ENCODE data around the gene CDC6.
"Not testable (repeated sequence)": the region's sequence is repeated elsewhere in the genome, so short reads cannot be mapped to it uniquely, and the experiment has no call there.

CDC6 gene

DNA sequence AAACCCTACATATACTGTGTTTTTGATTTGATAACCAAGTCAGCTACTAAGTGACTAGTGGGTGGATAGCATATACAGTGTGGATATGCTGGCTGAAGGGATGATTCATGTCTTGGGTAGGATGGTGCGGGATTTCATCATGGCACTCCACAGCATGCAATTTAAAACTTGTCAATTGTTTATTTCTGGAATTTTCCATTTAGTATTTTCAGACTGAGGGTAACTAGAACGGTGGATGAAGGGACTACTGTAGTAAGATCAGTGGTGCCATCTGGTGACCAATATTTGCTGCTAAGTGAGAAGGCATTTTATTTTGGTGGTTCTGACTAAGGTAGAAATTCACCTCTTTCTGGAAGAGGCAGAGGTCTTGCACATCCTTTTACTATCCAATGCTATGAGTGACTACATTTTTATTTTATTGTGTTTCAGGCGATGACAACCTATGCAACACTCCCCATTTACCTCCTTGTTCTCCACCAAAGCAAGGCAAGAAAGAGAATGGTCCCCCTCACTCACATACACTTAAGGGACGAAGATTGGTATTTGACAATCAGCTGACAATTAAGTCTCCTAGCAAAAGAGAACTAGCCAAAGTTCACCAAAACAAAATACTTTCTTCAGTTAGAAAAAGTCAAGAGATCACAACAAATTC is 3.1 kb downstream of the CDC6 start:
- DNase-seq, result no peak

DNA sequence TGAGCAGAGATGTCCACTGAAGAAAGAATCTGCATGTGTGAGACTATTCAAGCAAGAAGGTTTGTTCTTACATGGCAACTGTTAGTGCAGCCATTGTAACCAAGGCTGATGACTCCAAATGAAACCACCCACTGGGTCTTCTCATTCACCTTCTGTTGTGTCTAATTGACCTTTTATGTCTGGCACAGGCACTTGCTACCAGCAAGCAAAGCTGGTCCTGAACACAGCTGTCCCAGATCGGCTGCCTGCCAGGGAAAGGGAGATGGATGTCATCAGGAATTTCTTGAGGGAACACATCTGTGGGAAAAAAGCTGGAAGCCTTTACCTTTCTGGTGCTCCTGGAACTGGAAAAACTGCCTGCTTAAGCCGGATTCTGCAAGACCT is 3.6 kb downstream of the CDC6 start:
- DNase-seq, result no peak

DNA sequence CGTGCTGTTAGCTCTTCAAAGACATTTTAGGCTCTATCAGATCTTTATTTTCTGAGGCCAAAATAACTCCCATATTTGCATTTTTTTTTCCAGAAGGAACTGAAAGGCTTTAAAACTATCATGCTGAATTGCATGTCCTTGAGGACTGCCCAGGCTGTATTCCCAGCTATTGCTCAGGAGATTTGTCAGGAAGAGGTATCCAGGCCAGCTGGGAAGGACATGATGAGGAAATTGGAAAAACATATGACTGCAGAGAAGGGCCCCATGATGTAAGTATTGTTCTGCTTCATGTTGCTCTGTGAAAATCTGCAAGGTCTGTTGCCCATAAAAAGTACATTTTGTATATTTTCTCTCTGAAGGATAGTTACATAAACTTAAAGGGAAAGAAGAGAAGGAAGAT is 5.7 kb downstream of the CDC6 start:
- no peak for DNase-seq

DNA sequence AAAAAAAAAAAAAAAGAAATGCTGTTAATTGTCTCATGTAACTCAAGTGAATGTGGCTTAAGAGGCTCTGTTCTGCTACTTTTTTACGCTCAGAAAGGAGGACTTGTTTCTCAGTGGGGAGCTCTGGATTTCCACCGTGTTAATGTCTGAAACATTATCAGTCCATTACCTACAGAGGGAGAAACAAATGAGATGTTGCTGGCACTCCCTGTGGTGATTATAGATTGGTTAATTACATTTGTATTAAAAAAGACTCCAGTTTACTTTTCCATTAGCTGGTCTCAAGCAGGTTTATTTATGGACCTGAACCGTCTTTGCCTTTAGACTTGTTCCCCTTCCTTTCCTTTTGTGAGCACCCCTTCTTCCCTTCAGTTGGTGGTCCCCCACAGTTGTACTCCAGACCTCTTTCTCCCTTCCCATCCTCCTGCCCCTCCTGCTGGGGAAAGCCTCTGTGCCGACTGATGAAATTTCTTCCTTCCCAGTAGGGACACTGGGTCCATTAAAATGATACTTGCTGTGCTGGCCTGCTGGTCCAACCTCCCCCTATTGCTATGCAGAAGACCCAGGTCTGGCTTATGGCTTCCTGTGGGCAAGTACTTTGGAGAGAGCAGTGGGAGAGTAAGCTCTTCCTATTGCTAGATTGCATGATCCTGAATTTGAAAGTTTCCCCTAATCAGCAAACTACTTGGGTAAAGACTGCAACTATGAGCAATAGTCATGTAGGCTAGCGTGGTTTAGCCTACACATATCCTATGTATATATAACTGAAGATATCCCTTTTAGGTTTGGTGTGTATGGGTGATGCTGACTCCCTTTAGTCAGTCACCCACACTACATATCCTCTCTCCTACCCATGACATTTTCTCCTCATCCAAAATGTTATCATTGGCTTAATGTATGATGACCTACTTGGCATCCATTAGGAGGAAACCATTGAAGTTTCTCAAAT is 8.1 kb downstream of the CDC6 start:
- no peak for DNase-seq

DNA sequence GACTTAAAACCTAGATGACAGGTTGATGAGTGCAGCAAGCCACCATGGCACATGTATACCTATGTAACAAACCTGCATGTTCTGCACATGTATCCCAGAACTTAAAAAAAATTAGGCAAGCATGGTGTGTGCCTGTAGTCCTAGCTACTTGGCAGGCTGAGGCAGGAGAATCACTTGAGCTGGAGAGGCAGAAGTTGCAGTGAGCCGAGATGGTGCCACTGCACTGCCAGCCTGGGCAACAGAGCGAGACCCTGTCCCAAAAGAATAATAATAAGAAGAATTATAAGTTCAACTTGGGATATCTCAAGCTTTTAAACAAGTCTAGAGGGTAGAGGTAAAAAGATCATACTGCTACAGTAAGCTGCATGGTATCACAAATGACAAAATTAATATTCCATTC is 9.8 kb downstream of the CDC6 start:
- no peak for DNase-seq

DNA sequence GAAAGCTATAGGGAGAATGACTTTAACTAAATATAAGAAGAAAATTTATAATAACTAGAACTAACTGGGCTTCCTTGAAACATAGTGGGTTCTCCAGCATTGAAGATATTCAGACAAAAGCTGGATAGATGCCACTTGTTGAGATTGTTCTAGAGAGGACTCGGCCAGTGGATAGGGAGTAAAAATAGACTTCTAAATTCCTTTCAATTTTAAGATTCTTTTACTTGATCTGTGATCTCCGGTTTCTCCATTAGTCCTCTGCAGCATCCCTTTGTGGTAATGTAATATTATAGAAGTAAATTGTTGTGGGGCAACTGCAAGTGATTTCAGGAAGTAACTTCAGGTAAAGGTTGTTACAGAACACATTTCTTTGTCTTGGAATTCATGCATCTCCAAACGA is 11.0 kb downstream of the CDC6 start:
- DNase-seq, result no peak

DNA sequence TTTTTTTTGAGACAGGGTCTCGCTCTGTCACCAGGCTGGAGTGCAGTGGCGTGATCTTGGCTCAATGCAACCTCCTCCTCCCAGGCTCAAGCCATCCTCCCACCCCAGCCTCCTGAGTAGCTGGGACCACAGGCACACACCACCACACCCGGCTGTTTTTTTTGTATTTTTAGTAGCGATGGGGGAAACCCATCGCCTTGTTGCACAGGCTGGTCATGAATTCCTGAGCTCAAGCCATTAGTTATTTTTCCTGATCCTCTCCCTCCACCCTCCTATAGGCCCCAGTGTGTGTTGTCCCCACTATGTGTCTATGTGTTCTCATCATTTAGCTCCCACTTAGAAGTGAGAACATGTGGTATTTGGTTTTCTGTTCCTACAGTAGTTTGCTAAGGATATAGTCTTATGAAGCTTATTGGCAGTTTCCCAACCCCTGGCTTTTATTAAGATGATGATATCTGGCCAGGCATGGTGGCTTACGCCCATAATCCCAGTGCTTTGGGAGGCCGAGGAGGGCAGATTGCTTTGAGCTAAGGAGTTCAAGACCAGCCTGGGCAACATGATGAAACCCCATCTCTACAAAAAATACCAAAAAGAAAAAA is 11.6 kb downstream of the CDC6 start:
- not testable (repeated sequence) for DNase-seq

DNA sequence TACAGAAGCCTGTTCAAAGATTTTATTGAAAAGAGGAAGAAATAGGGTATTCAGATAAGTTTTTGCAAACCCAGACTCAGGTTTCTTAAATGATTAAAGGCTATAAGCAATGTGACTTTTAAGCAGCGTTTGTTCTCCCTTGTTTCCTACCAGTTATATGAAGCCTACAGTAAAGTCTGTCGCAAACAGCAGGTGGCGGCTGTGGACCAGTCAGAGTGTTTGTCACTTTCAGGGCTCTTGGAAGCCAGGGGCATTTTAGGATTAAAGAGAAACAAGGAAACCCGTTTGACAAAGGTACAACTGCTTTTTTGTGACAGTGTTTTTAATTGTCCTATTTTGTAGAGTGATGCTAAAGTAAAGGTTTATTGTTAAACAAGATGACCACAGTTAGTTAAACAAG is 13.6 kb downstream of the CDC6 start:
- DNase-seq, result no peak

DNA sequence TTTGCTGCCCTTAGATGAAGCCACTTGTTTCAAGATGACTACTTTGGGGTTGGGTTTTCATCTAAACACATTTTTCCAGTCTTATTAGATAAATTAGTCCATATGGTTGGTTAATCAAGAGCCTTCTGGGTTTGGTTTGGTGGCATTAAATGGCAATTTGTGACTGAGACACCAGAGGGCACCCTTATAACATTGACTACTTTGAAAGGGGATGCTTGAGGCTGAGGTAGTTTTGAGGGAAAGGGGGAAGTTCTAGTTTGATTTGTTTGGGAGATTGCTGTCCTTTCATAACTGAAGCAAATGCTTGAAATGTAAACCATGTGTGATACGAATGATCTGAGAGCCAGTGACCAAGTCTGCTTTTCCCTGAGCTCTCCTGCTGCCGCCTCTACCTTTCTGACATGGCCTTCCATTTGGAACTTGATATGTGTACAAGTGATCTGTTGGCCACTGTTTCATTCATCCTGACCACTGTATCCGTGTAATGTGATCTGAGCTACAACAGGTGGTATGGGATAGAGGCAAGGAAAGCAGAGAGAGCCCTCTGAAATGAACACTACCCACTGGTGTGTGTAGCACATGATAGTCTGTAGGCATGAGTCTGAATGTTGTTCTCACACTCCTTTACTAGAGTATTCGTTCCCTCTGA is 15.5 kb downstream of the CDC6 start:
- no peak for DNase-seq

DNA sequence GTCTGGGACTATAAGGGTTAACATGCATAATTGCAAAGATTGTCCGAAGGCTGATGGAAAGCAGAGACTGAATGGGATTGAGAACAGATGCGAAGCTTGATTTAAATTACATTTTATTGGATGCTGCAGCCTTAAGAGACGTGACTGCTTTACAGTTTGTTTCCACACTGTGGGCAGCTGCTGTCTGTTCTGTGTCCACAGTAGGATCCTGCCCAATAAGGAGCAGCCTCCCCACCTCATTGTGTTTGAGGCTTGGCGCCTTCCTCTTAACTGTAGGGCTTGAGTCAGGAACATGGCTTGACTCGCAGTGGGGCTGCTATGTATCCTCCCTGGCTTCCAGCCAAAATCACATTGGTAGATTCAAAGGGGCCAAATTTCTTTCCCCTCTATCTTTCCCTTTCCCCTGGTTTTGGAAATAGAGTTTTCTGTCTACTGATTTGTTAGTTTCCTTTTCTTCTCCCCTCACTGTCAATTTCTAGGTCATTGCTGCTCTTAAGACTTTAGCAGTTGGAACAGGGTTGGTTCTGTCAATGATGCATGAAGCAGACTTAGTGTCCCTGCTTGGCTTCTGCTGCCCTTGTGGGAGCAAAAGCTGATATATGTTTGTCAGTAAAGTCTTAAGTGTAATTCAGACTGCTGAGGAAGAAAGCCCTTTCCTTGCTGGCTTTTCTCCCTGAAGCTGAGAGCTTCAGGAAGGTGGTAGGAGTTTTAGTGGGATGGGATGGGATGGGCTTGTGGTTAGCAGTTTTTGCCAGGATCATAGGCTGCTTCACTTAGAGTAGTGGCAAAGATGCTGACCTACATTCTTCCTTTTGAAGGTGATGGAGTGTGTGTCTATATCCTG is 16.3 kb downstream of the CDC6 start:
- no peak for DNase-seq

DNA sequence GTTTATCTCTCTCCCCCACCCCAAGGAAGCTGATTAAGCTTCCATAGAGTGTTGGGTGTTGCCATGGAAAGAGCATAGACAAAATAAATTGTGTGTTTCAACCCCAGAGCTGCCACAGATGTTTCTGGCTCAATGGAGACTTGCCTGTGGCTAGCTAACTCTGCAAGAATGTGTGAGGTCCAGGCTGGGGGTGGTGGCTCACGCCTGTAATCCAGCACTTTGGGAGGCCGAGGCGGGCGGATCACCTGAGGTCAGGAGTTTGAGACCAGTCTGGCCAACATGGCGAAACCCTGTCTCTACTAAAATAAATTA is 16.8 kb downstream of the CDC6 start:
- DNase-seq, result not testable (repeated sequence)

DNA sequence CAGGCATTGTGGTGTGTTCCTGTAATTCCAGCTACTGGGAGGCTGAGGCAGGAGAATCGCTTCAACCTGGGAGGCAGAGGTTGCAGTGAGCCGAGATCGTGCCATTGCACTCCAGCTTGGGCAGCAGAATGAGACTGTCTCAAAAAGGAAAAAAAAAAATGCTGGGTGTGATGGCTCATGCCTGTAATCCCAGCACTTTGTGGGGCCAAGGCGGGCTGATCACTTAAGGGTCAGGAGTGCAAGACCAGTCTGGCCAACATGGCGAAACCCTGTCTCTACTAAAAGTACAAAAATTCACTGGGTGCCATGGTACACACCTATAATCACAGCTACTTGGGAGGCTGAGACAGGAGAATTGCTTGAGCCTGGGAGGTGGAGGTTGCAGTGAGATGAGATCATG is 17.2 kb downstream of the CDC6 start:
- DNase-seq, result not testable (repeated sequence)

DNA sequence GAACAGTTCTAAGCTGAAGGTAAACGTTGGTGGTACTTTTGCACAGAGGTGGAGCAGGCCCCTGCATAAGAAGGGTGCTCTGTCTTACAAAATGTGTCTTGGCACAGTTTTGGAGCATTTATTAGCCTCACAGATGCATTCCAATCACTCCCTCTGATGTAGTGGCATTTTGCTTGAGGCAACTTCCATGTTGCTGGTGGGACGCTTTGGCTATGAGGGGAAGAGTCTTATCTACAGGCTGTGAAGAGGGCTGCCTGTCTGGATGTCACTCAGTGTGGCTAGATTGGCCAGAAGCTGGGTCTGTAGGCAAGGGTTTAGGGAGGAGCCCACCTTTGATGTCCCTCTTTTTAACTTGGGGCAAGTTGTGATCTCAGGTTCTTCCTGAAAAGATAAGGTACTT is 18.7 kb downstream of the CDC6 start:
- no peak for DNase-seq

DNA sequence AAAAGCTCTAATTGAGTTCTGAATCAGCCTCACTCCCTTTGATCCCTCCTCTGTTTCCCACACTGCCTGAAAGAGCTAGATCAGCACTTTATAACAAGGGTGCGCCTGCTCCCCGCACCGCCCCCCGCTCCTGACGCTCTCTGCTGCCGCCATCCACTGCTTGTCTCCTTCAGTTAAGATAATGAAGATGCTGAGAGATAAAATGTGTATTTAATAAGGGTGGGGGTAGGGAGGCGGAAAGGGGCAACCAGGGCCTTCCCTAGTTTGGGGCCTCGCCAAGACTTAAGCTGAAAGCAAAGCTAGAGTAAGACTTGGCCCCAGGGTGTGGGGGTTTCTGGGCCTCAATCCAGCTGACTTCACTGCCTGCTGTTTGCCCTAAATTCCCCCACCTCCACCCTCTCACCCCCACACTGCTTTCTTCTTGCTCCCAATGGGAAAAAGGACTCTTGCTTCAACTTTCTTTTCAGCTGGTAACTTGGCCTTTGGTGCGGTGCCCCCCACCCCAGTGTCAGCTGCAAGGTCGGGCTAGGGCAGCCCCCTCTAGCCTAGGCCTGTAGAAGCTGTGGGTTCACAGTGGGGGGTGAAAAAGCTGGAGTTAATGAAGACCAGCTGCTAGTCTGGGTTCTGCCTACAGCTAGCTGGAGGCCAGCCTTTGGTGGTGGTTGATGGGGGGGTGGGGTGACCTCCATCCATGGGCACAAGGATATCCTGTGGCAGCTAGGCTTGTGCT is 19.5 kb downstream of the CDC6 start:
- DNase-seq, result no peak

DNA sequence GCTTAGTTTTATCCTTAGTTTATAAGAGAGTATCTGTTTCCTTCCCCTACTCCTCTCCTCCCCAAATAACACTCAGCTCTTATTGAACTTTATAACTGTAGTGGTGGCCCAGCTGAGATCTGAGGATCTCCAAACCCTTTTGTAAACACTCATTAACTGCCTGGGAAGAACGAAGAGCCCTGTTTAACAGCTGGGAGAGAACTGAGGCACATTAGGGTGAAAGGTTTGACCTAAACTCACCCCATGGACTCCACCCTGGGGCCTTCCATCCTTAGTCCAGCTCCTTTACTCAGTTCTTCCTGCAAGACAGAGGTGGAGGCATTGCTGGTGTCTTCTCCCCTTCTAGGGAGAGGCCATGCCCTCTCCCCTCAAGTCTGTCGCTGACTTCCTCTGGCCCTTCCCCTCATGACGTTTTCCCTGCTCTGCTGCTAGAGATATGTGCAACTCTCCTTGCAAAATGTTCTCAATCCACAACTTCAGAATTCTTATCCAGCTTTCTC is 20.1 kb downstream of the CDC6 start:
- no peak for DNase-seq

DNA sequence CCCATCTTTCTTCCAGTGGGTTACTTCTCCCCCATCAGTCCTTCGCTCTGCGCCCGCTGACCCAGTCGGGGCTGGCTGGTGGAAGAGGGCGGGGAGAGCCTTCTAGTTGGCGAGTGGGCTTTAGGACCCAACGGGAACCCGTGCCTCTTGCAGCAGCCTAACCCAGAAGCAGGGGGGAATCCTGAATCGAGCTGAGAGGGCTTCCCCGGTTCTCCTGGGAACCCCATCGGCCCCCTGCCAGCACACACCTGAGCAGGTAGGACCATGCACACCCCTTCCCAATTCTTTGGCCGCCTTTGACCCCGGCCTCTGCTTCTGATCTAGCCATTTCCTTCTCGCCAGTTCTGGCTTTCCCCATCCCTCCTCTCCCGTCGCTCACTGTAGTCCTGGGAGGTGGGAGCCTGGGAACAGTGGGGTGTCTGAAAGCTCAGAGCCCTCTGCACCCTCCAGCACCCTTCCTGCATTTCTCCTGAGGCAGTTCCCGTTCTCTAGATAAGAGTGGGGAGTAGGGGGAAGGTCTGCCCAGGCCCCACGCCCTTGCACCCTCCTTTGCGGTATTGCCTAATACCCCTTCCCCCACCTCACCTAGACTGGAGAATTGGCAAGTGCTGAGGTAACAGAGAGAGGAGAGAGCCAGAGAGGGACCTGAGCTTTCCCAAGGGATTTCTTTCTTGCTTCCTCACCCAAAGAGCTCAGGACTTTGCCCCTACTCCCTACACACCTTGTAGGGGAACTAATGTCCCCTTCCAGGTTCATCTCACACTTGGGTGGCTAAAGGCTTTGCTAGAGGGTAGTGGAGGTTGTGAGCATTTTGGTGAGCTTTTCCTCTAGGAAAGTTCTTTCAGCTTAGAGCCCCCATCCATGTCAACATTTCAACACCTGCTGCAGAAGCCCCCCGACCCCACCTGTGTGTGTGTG is 21.6 kb downstream of the CDC6 start, which contains the start of gene RARA:
RARA (plus strand) TSS at position 150 of the 918 bp plus-strand sequence. CDS start 22,039 bp downstream, outside the sequence.
- DNase-seq, result no peak

DNA sequence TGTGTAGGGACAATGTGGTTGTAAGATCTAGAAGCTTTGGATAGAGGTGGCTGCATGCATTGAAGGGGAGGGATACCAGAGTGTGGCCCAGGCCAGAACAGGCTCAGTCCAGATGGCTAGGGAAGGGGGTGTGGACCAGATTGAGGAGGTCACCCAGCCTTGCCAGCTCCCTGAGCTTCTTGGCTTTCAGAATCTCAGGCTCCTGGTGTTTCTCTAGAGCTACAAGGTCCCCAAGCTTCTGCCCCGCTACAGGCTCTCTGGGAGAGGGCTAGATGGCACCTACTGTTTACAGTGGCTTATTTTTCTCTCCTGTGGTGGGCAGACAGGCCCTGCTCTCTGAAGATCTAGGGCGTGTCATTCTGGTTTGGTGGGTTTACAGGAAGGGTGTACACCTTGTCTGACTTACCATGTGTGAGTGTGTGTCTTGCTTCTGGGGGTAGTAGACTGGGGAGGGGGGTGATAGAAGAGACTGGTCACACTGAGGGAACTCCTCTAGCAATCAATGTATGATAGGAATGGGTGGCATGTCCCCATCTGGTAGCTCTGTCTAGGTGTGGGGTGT is 22.4 kb downstream of the CDC6 start:
- DNase-seq, result no peak

DNA sequence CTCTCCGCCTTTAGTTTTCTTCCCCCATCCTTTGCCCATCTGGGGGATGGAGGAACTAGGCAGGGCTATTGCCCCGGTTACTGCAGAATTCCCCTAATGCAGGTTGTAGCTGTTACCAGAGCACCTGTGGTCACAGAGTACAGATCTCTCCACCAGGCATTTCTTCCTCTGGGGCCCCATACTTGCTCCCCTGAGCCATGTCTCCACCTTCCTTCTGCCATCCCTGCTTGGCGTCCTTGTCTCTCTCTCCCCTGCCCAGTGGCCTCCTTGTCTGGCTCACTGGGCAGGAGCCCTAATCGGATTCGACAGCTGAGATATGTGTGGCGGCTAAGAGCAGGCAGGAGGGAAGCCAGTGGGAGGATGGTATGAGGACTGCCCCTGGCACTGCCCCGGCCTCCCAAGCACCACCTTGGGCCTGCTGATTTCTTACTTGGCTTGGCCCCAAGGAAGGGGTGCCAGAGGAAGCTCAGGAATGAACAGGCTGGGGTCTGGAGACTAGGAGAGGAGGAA is 23.3 kb downstream of the CDC6 start:
- DNase-seq, result no peak

DNA sequence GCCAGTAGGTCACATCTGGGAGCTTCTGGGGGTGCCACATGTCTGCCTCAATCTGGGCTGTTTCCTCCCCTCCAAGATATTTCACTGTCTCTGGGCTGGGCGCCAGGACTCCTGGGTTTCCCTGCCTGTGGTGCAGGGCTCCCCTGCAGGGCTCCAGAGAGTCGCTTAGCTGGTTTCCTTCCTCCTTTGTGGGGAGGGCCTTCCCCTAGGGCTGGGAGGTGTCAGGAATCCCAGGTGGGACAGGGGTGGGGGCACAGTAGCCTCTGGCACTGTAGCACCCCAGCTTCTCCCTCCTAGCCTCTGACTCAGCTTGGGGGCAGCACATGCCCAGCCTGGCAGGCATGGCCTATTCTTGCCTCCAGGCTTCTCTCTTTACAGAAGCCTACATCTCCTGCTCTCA is 23.9 kb downstream of the CDC6 start:
- DNase-seq, result no peak
